HepG2 (cell line): Measurements from ENCODE around the gene ATP11A. TPM values are rescaled to one million over a fixed set of nuclear protein-coding genes. Genes with fewer than 3 reads are reported as not detected.

ENCODE experiments used
- AFF4 ChIP-seq: sonication (generic); formaldehyde crosslinking; IDR thresholded peaks from 2 replicates; pipeline ENCODE4 v1.4.0; 2020; ENCODE audit warnings: missing genetic modification reagents
- ARID3A ChIP-seq: IDR thresholded peaks from 2 replicates; pipeline ENCODE4 v1.6.1; 2012; ENCODE audit warnings: low read depth, low read length, improper control_type of control experiment
- CBX2 ChIP-seq, 2 experiments: fragments of 200-600 bp in 1 of 2; sonication (generic); formaldehyde crosslinking in 1 of 2; IDR thresholded peaks; 2 replicates each; pipeline versions ENCODE4 v1.7.0 to v1.8.1; 2018 to 2022; ENCODE audit warnings: low read depth in 2 of 2, low read length in 1 of 2, mild to moderate bottlenecking in 1 of 2, missing genetic modification reagents in 1 of 2
- CSRNP1 ChIP-seq: sonication (generic); formaldehyde crosslinking; IDR thresholded peaks from 2 replicates; pipeline ENCODE4 v1.8.1; 2023; ENCODE audit warnings: mild to moderate bottlenecking, missing genetic modification reagents
- GLMP ChIP-seq: sonication (generic); formaldehyde crosslinking; IDR thresholded peaks from 2 replicates; pipeline ENCODE4 v1.9.0; 2021; ENCODE audit warnings: missing genetic modification reagents, mild to moderate bottlenecking, borderline replicate concordance
- HNF4A ChIP-seq: sonication (generic); formaldehyde crosslinking; IDR thresholded peaks from 2 replicates; pipeline ENCODE4 v1.4.0; 2020; ENCODE audit warnings: missing genetic modification reagents
- ISX ChIP-seq: sonication (generic); formaldehyde crosslinking; conservative IDR thresholded peaks from 2 replicates; pipeline ENCODE4 v1.5.0; 2020; ENCODE audit warnings: missing genetic modification reagents
- KDM5B ChIP-seq: sonication (generic); formaldehyde crosslinking; IDR thresholded peaks from 2 replicates; pipeline ENCODE4 v1.4.0; 2020; ENCODE audit warnings: missing genetic modification reagents, mild to moderate bottlenecking, borderline replicate concordance
- KLF15 ChIP-seq: sonication (generic); formaldehyde crosslinking; IDR thresholded peaks from 2 replicates; pipeline ENCODE4 v1.8.1; 2023; ENCODE audit warnings: borderline replicate concordance, mild to moderate bottlenecking, inconsistent platforms, missing genetic modification reagents, mixed read lengths
- MED1 ChIP-seq: sonication (generic); formaldehyde crosslinking; IDR thresholded peaks from 2 replicates; pipeline ENCODE4 v1.4.0; 2020; ENCODE audit warnings: missing genetic modification reagents
- PTBP1 ChIP-seq: fragments of 200-400 bp; formaldehyde crosslinking; IDR thresholded peaks from 2 replicates; pipeline ENCODE4 v1.6.1; 2018; ENCODE audit warnings: low read length, low read depth; ENCODE audit not compliant: poor library complexity, severe bottlenecking
- SKI ChIP-seq: fragments of 450-650 bp; IDR thresholded peaks from one replicate; pipeline ENCODE4 v1.6.1; 2018; ENCODE audit warnings: mild to moderate bottlenecking; ENCODE audit not compliant: partially characterized antibody
- TBX2 ChIP-seq: sonication (generic); formaldehyde crosslinking; IDR thresholded peaks from 2 replicates; pipeline ENCODE4 v1.5.0; 2020; ENCODE audit warnings: missing genetic modification reagents, mild to moderate bottlenecking, borderline replicate concordance
- TEAD3 ChIP-seq: optimal IDR thresholded peaks from 2 replicates; pipeline ENCODE3; 2016; ENCODE audit warnings: borderline replicate concordance
- TOPORS ChIP-seq: sonication (generic); formaldehyde crosslinking; IDR thresholded peaks from 2 replicates; pipeline ENCODE4 v1.8.0; 2023; ENCODE audit warnings: mild to moderate bottlenecking, missing genetic modification reagents
- ZFP41 ChIP-seq: sonication (generic); formaldehyde crosslinking; IDR thresholded peaks from 2 replicates; pipeline ENCODE4 v1.4.0; 2020; ENCODE audit warnings: mild to moderate bottlenecking, missing genetic modification reagents, borderline replicate concordance
- ZNF3 ChIP-seq: IDR thresholded peaks from 2 replicates; pipeline ENCODE4 v1.7.0; 2017; ENCODE audit warnings: inconsistent platforms
- ZNF570 ChIP-seq: sonication (generic); formaldehyde crosslinking; IDR thresholded peaks from 2 replicates; pipeline ENCODE4 v1.4.0; 2020; ENCODE audit warnings: mild to moderate bottlenecking, missing genetic modification reagents, borderline replicate concordance
- ZNF678 ChIP-seq: sonication (generic); formaldehyde crosslinking; IDR thresholded peaks from 2 replicates; pipeline ENCODE4 v1.4.0; 2020; ENCODE audit warnings: mild to moderate bottlenecking, missing genetic modification reagents
- ZNF775 ChIP-seq: sonication (generic); formaldehyde crosslinking; IDR thresholded peaks from 2 replicates; pipeline ENCODE4 v1.4.0; 2020; ENCODE audit warnings: missing genetic modification reagents, mild to moderate bottlenecking, moderate library complexity, borderline replicate concordance
- polyA plus RNA-seq, 8 experiments: library from polyadenylated mRNA; depleted of rRNA in 3 of 8; stranded (reverse) in 7 of 8; unstranded in 1 of 8; fragments of >200 nt; fragmentation: Illumina TruSeq in 4 of 8; extraction: Trizol in 4 of 8; gene quantifications; 2 replicates each; pipeline versions ENCODE4 v1.2.1 to v1.2.3, GENCODE V29; 2011 to 2016; ENCODE audit warnings: low read depth in 4 of 8, missing spikeins in 1 of 8, mixed read lengths in 1 of 8; ENCODE audit not compliant: insufficient read depth in 1 of 8
- total RNA-seq, 5 experiments: library from RNA; depleted of rRNA; stranded (reverse); fragments of >200 nt; fragmentation: Illumina TruSeq; extraction: Trizol; gene quantifications; 2 replicates each; pipeline ENCODE4 v1.2.3, GENCODE V29; 2016; ENCODE audit warnings: low read depth in 1 of 5

The ATP11A gene
- total and polyA plus RNA-seq, 2 of the 13 experiments (the other 11 are each of a cell fraction or from before 2014, with no cell fraction given): 18.4 to 20.1 TPM

- TF ChIP-seq AFF4 (CRISPR knock-in tag): no peak
- peak; percentile 14 for TF ChIP-seq SKI
- no peak for TF ChIP-seq TOPORS
- no peak for TF ChIP-seq ZNF570 (CRISPR knock-in tag)
- TF ChIP-seq KLF15: no peak
- no peak for TF ChIP-seq TEAD3 (CRISPR knock-in tag)
- TF ChIP-seq TBX2 (CRISPR knock-in tag): peak; percentile 64
- no peak for TF ChIP-seq ZFP41 (CRISPR knock-in tag)
- no peak for TF ChIP-seq CBX2 (IDR thresholded peaks at IDR 0.05; ENCODE audit: low read depth, low read length)
- TF ChIP-seq CBX2 (CRISPR knock-in tag; IDR thresholded peaks at IDR 0.05; ENCODE audit: low read depth): no peak
- peak; percentile 82 for TF ChIP-seq HNF4A
- TF ChIP-seq PTBP1: no peak
- no peak for TF ChIP-seq GLMP
- TF ChIP-seq CSRNP1: 0 out of 2 replicates have a peak, but pooled peaks have one; percentile 43
- peak; percentile 79 for TF ChIP-seq MED1 (CRISPR knock-in tag)
- TF ChIP-seq ZNF678 (CRISPR knock-in tag): peak; percentile 73; the same call in 1 of the 2 replicates
- peak; percentile 62; the same call in 1 of the 2 replicates for TF ChIP-seq KDM5B (CRISPR knock-in tag)
- TF ChIP-seq ARID3A: no peak
- no peak; the same call in 1 of the 2 replicates for TF ChIP-seq ZNF775 (CRISPR knock-in tag)
- no peak for TF ChIP-seq ZNF3 (CRISPR knock-in tag)
- TF ChIP-seq ISX (CRISPR knock-in tag): no peak
These were observed at the start of gene ATP11A (continued) for GRCh38 chr13:112689303-112690245.
